GM23338 (cell line): ENCODE data around the gene CHMP4A. TPM values are rescaled to one million over a fixed set of nuclear protein-coding genes. Genes with fewer than 3 reads are reported as not detected.

Experiments
- ATAC-seq: fragments of 200-7000 bp; cut with Tn5 transposase; 3 replicates; pipeline ENCODE4 v1.9.1; 2020
- DNase-seq: peaks from one replicate; pipeline ENCODE4 v3.0.0-alpha.2; 2015; ENCODE audit warnings: low spot score
- H2AFZ ChIP-seq: fragments of 200-600 bp; sonication (generic); 2 replicates; pipeline ENCODE4 v1.8.0; 2016; ENCODE audit warnings: antibody characterized with exemption, mild to moderate bottlenecking, moderate library complexity
- H3F3A ChIP-seq: fragments of 200-600 bp; sonication (generic); replicated peaks from 2 replicates; pipeline ENCODE4 v1.8.0; 2017; ENCODE audit warnings: antibody characterized with exemption, mixed run types, low read depth
- H3K27ac ChIP-seq: fragments of 200-600 bp; sonication (generic); 2 replicates; pipeline ENCODE4 v1.6.1; 2016; ENCODE audit warnings: low read depth
- H3K27me3 ChIP-seq: fragments of 200-600 bp; sonication (generic); 2 replicates; pipeline ENCODE4 v1.8.0; 2016; ENCODE audit warnings: mild to moderate bottlenecking, mixed run types, moderate library complexity; ENCODE audit not compliant: insufficient read depth
- H3K36me3 ChIP-seq: fragments of 200-600 bp; sonication (generic); 2 replicates; pipeline ENCODE4 v1.8.0; 2016; ENCODE audit warnings: mild to moderate bottlenecking; ENCODE audit not compliant: insufficient read depth
- H3K4me1 ChIP-seq: fragments of 200-600 bp; sonication (generic); 2 replicates; pipeline ENCODE4 v1.8.0; 2016; ENCODE audit warnings: mild to moderate bottlenecking, moderate library complexity; ENCODE audit not compliant: insufficient read depth
- H3K4me2 ChIP-seq: fragments of 200-600 bp; sonication (generic); 2 replicates; pipeline ENCODE4 v1.7.1; 2017; ENCODE audit warnings: mixed run types
- H3K4me3 ChIP-seq: fragments of 200-600 bp; sonication (generic); 2 replicates; pipeline ENCODE4 v1.6.1; 2016; ENCODE audit warnings: mixed run types
- H3K79me2 ChIP-seq: fragments of 200-600 bp; sonication (generic); replicated peaks from 2 replicates; pipeline ENCODE4 v1.8.0; 2017; ENCODE audit warnings: mild to moderate bottlenecking; ENCODE audit not compliant: insufficient read depth
- H3K9me2 ChIP-seq: fragments of 200-600 bp; sonication (generic); 2 replicates; pipeline ENCODE4 v1.8.0; 2017; ENCODE audit not compliant: insufficient read depth
- H4K20me1 ChIP-seq: fragments of 200-600 bp; sonication (generic); replicated peaks from 2 replicates; pipeline ENCODE4 v1.8.0; 2017; ENCODE audit warnings: mild to moderate bottlenecking; ENCODE audit not compliant: insufficient read depth
- H3K27ac Mint-ChIP-seq: 2 replicates; pipeline ENCODE4 v1.8.0; 2020; ENCODE audit warnings: inconsistent platforms, mild to moderate bottlenecking, moderate library complexity, mixed read lengths
- H3K27me3 Mint-ChIP-seq: 3 replicates; pipeline ENCODE4 v1.8.0; 2022; ENCODE audit warnings: low read depth, mild to moderate bottlenecking, moderate library complexity, mixed read lengths, inconsistent platforms; ENCODE audit not compliant: insufficient read depth, poor library complexity
- H3K36me3 Mint-ChIP-seq: 3 replicates; pipeline ENCODE4 v1.8.0; 2021; ENCODE audit warnings: low read depth, mild to moderate bottlenecking, inconsistent platforms, moderate library complexity, mixed read lengths
- H3K4me1 Mint-ChIP-seq: 3 replicates; pipeline ENCODE4 v1.8.0; 2020; ENCODE audit warnings: mild to moderate bottlenecking, inconsistent platforms, mixed read lengths
- H3K4me3 Mint-ChIP-seq: 3 replicates; pipeline ENCODE4 v1.8.0; 2021; ENCODE audit warnings: moderate library complexity, mild to moderate bottlenecking, inconsistent platforms, mixed read lengths
- H3K9me3 Mint-ChIP-seq: 3 replicates; pipeline ENCODE4 v1.8.0; 2020; ENCODE audit warnings: moderate library complexity, mild to moderate bottlenecking, inconsistent platforms, mixed read lengths
- CREB1 ChIP-seq: fragments of 250-450 bp; sonication (Bioruptor Pico); IDR thresholded peaks from 2 replicates; pipeline ENCODE4 v1.5.0; 2020; ENCODE audit warnings: low read depth, mild to moderate bottlenecking, moderate library complexity
- EZH2 ChIP-seq: fragments of 200-600 bp; sonication (generic); IDR thresholded peaks from one replicate; pipeline ENCODE4 v1.8.0; 2017; ENCODE audit warnings: antibody characterized with exemption, mild to moderate bottlenecking, low read depth; ENCODE audit not compliant: unreplicated experiment
- EZH2phosphoT487 ChIP-seq: fragments of 200-600 bp; sonication (generic); IDR thresholded peaks from one replicate; pipeline ENCODE4 v1.8.1; 2018; ENCODE audit warnings: antibody characterized with exemption; ENCODE audit not compliant: unreplicated experiment
- JUNB ChIP-seq: IDR thresholded peaks from one replicate; pipeline ENCODE4 v1.6.1; 2016; ENCODE audit warnings: antibody characterized with exemption; ENCODE audit not compliant: unreplicated experiment
- NANOG ChIP-seq: IDR thresholded peaks from 2 replicates; pipeline ENCODE4 v1.6.1; 2016; ENCODE audit warnings: antibody characterized with exemption, borderline replicate concordance
- POLR2AphosphoS5 ChIP-seq: IDR thresholded peaks from 2 replicates; pipeline ENCODE4 v1.6.1; 2016; ENCODE audit warnings: antibody characterized with exemption, low read depth
- STAT1 ChIP-seq: IDR thresholded peaks from one replicate; pipeline ENCODE4 v1.6.1; 2016; ENCODE audit warnings: antibody characterized with exemption; ENCODE audit not compliant: unreplicated experiment
- ZNF114 ChIP-seq: fragments of 250-450 bp; sonication (Bioruptor Pico); IDR thresholded peaks from 2 replicates; pipeline ENCODE4 v1.5.0; 2020; ENCODE audit warnings: mild to moderate bottlenecking, moderate library complexity
- ZNF331 ChIP-seq: fragments of 250-450 bp; sonication (Bioruptor Pico); IDR thresholded peaks from 2 replicates; pipeline ENCODE4 v1.5.0; 2020; ENCODE audit warnings: low read depth, mild to moderate bottlenecking, moderate library complexity
- polyA plus RNA-seq: library from polyadenylated mRNA; unstranded; fragments of >200 nt; fragmentation: Nextera tagmentation; extraction: Ambion mirVana; gene quantifications from 2 replicates; pipeline ENCODE4 v1.2.1, GENCODE V29; 2016
- total RNA-seq: library from RNA; depleted of rRNA; stranded (reverse); fragments of >200 nt; shearing (Covaris generic); gene quantifications from 2 replicates; pipeline ENCODE4 v1.2.3, GENCODE V29; 2014
- TF ChIP-seq, protein P1 (sequence below): fragments of 250-450 bp; sonication (Bioruptor Pico); IDR thresholded peaks from 2 replicates; pipeline ENCODE4 v1.5.0; 2020; ENCODE audit warnings: mild to moderate bottlenecking, moderate library complexity
- TF ChIP-seq, protein P2 (sequence below): IDR thresholded peaks from one replicate; pipeline ENCODE4 v1.6.1; 2018; ENCODE audit warnings: antibody characterized with exemption; ENCODE audit not compliant: unreplicated experiment
- TF ChIP-seq, protein P3 (sequence below): IDR thresholded peaks from 2 replicates; pipeline ENCODE4 v1.6.1; 2016; ENCODE audit warnings: antibody characterized with exemption
- TF ChIP-seq, protein P4 (sequence below), 2 experiments: fragments of 200-600 bp in 1 of 2; sonication (generic) in 1 of 2; conservative IDR thresholded peaks; 2 replicates each; pipeline versions ENCODE4 v1.5.1 to v1.6.1; 2016 to 2017; ENCODE audit warnings: antibody characterized with exemption in 2 of 2, low read depth in 2 of 2, mild to moderate bottlenecking in 2 of 2, moderate library complexity in 1 of 2

Gene CHMP4A
- total and polyA plus RNA-seq, 2 experiments from 2014 or later, result 19.3 to 36.9 TPM

DNA sequence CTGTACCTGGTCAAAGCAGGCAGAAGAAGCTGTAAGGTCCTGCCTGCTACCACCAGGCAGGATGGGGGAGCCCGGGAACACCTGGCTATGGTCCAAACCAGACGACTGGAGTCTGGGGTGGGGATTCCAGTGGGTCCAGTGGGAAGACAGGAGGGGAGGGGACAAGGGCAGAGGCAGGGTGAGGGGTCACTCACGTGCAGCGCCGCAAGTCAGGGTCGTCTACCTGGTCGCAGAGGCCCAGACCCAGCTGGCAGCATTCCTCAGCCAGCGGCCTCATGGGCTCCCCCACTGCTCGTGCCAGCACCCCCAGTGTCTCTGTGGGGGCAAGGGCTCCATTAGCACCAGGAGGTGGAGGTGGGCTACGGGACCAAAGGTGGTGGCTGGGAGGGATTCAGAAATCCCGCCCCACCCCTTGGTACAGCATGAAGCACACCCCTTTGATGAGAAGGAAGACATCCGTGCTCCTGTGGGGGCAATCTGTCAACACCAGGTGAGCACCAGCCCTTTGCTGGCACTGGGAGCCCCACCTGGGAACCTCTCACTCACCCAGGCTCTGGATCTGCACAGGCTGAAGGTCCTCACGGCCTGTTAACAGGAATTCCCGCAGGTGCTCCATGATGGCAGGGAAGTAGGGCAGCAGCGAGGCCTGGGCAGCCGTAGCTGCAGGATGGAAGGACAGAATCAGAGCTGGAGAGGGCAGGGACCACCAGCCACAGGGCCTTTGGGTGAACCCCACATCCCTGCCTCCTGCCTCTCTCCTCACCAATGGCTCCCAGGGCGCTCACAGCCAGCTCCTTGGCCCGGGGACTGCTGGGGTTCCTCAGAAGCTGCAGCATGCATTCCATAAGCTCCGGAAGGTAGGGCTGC lies 29.0 kb downstream of the CHMP4A start:
- Histone ChIP-seq H3K79me2 (peaks cover 13% of the 10 kb centered on the region; the same call in 1 of the 2 replicates), H4K20me1 (peaks cover 6% of the 10 kb centered on the region), H2AFZ (no peak overlapping the region), H3K36me3 (no peaks in the 10 kb centered on the region; the same call in 1 of the 2 replicates), H3K9me2 (no peaks in the 10 kb centered on the region), H3F3A (no peaks in the 10 kb centered on the region; the same call in 1 of the 2 replicates), H3K4me3 (no peak overlapping the region), H3K4me1 (peaks cover 8% of the 10 kb centered on the region), H3K27me3 (no peaks in the 10 kb centered on the region), H3K27ac (no peak overlapping the region), H3K4me2 (no peak overlapping the region)
- DNase-seq, result no peak
- Mint-ChIP-seq H3K9me3 (peaks cover 3% of the 10 kb centered on the region; the same call in 2 of the 3 replicates), H3K36me3 (peaks cover 80% of the 10 kb centered on the region), H3K27ac (no peak overlapping the region), H3K27me3 (peaks cover 32% of the 10 kb centered on the region), H3K4me3 (no peak overlapping the region), H3K4me1 (peaks cover 15% of the 10 kb centered on the region)
- TF ChIP-seq, protein P1, sequence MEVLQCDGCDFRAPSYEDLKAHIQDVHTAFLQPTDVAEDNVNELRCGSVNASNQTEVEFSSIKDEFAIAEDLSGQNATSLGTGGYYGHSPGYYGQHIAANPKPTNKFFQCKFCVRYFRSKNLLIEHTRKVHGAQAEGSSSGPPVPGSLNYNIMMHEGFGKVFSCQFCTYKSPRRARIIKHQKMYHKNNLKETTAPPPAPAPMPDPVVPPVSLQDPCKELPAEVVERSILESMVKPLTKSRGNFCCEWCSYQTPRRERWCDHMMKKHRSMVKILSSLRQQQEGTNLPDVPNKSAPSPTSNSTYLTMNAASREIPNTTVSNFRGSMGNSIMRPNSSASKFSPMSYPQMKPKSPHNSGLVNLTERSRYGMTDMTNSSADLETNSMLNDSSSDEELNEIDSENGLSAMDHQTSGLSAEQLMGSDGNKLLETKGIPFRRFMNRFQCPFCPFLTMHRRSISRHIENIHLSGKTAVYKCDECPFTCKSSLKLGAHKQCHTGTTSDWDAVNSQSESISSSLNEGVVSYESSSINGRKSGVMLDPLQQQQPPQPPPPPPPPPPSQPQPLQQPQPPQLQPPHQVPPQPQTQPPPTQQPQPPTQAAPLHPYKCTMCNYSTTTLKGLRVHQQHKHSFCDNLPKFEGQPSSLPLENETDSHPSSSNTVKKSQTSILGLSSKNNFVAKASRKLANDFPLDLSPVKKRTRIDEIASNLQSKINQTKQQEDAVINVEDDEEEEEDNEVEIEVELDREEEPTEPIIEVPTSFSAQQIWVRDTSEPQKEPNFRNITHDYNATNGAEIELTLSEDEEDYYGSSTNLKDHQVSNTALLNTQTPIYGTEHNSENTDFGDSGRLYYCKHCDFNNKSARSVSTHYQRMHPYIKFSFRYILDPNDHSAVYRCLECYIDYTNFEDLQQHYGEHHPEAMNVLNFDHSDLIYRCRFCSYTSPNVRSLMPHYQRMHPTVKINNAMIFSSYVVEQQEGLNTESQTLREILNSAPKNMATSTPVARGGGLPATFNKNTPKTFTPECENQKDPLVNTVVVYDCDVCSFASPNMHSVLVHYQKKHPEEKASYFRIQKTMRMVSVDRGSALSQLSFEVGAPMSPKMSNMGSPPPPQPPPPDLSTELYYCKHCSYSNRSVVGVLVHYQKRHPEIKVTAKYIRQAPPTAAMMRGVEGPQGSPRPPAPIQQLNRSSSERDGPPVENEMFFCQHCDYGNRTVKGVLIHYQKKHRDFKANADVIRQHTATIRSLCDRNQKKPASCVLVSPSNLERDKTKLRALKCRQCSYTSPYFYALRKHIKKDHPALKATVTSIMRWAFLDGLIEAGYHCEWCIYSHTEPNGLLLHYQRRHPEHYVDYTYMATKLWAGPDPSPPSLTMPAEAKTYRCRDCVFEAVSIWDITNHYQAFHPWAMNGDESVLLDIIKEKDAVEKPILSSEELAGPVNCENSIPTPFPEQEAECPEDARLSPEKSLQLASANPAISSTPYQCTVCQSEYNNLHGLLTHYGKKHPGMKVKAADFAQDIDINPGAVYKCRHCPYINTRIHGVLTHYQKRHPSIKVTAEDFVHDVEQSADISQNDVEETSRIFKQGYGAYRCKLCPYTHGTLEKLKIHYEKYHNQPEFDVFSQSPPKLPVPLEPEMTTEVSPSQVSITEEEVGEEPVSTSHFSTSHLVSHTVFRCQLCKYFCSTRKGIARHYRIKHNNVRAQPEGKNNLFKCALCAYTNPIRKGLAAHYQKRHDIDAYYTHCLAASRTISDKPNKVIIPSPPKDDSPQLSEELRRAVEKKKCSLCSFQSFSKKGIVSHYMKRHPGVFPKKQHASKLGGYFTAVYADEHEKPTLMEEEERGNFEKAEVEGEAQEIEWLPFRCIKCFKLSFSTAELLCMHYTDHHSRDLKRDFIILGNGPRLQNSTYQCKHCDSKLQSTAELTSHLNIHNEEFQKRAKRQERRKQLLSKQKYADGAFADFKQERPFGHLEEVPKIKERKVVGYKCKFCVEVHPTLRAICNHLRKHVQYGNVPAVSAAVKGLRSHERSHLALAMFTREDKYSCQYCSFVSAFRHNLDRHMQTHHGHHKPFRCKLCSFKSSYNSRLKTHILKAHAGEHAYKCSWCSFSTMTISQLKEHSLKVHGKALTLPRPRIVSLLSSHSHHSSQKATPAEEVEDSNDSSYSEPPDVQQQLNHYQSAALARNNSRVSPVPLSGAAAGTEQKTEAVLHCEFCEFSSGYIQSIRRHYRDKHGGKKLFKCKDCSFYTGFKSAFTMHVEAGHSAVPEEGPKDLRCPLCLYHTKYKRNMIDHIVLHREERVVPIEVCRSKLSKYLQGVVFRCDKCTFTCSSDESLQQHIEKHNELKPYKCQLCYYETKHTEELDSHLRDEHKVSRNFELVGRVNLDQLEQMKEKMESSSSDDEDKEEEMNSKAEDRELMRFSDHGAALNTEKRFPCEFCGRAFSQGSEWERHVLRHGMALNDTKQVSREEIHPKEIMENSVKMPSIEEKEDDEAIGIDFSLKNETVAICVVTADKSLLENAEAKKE (CRISPR knock-in tag), result no peak
- TF ChIP-seq ZNF114 (CRISPR knock-in tag), result no peak
- no peak for TF ChIP-seq CREB1
- no peak for TF ChIP-seq EZH2
- TF ChIP-seq, protein P2, sequence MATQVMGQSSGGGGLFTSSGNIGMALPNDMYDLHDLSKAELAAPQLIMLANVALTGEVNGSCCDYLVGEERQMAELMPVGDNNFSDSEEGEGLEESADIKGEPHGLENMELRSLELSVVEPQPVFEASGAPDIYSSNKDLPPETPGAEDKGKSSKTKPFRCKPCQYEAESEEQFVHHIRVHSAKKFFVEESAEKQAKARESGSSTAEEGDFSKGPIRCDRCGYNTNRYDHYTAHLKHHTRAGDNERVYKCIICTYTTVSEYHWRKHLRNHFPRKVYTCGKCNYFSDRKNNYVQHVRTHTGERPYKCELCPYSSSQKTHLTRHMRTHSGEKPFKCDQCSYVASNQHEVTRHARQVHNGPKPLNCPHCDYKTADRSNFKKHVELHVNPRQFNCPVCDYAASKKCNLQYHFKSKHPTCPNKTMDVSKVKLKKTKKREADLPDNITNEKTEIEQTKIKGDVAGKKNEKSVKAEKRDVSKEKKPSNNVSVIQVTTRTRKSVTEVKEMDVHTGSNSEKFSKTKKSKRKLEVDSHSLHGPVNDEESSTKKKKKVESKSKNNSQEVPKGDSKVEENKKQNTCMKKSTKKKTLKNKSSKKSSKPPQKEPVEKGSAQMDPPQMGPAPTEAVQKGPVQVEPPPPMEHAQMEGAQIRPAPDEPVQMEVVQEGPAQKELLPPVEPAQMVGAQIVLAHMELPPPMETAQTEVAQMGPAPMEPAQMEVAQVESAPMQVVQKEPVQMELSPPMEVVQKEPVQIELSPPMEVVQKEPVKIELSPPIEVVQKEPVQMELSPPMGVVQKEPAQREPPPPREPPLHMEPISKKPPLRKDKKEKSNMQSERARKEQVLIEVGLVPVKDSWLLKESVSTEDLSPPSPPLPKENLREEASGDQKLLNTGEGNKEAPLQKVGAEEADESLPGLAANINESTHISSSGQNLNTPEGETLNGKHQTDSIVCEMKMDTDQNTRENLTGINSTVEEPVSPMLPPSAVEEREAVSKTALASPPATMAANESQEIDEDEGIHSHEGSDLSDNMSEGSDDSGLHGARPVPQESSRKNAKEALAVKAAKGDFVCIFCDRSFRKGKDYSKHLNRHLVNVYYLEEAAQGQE, result no peak
- no peak for TF ChIP-seq EZH2phosphoT487
- TF ChIP-seq ZNF331 (CRISPR knock-in tag), result no peak
- TF ChIP-seq, protein P3, sequence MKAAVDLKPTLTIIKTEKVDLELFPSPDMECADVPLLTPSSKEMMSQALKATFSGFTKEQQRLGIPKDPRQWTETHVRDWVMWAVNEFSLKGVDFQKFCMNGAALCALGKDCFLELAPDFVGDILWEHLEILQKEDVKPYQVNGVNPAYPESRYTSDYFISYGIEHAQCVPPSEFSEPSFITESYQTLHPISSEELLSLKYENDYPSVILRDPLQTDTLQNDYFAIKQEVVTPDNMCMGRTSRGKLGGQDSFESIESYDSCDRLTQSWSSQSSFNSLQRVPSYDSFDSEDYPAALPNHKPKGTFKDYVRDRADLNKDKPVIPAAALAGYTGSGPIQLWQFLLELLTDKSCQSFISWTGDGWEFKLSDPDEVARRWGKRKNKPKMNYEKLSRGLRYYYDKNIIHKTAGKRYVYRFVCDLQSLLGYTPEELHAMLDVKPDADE, result no peak
- TF ChIP-seq, protein P4, sequence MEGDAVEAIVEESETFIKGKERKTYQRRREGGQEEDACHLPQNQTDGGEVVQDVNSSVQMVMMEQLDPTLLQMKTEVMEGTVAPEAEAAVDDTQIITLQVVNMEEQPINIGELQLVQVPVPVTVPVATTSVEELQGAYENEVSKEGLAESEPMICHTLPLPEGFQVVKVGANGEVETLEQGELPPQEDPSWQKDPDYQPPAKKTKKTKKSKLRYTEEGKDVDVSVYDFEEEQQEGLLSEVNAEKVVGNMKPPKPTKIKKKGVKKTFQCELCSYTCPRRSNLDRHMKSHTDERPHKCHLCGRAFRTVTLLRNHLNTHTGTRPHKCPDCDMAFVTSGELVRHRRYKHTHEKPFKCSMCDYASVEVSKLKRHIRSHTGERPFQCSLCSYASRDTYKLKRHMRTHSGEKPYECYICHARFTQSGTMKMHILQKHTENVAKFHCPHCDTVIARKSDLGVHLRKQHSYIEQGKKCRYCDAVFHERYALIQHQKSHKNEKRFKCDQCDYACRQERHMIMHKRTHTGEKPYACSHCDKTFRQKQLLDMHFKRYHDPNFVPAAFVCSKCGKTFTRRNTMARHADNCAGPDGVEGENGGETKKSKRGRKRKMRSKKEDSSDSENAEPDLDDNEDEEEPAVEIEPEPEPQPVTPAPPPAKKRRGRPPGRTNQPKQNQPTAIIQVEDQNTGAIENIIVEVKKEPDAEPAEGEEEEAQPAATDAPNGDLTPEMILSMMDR (conservative IDR thresholded peaks at IDR 0.05; ENCODE audit: low read depth in 2 of 2), result no peak
- TF ChIP-seq STAT1, result no peak
- no peak for TF ChIP-seq NANOG
- TF ChIP-seq JUNB, result no peak
- no peak for TF ChIP-seq POLR2AphosphoS5
- ATAC-seq, result no peak
